ENCODE measurements around the gene UMODL1. TPM values are rescaled to one million over a fixed set of nuclear protein-coding genes. Genes with fewer than 3 reads are reported as not detected.

The UMODL1 gene
- total and polyA plus RNA-seq, 2 donors from 2014 or later = 0.39 TPM; not detected in 1

GRCh38 chr21:42032968-42033367 is 38.1 kb upstream of the UMODL1 start:
- Histone ChIP-seq H3K9me3 (ENCODE audit: control insufficient read depth in 2 of 3, insufficient read depth in 1 of 3, low read length in 3 of 3) (no peaks in the 10 kb centered on the region), H3K4me1 (ENCODE audit: control insufficient read depth in 2 of 3, insufficient read depth in 2 of 3, low read depth in 1 of 3, low read length in 3 of 3) (no peaks in the 10 kb centered on the region), H3K27me3 (ENCODE audit: control insufficient read depth, insufficient read depth, low read length) (no peaks in the 10 kb centered on the region), H3K27ac (ENCODE audit: low read depth in 2 of 2, low read length in 2 of 2) (no peak overlapping the region), H3K4me3 (ENCODE audit: low read length in 3 of 3) (no peak overlapping the region), H3K9ac (ENCODE audit: low read length in 3 of 3) (no peak overlapping the region), H3K36me3 (ENCODE audit: control insufficient read depth in 2 of 3, insufficient read depth in 3 of 3, low read length in 3 of 3) (no peaks in the 10 kb centered on the region)
- TF ChIP-seq, protein P1, sequence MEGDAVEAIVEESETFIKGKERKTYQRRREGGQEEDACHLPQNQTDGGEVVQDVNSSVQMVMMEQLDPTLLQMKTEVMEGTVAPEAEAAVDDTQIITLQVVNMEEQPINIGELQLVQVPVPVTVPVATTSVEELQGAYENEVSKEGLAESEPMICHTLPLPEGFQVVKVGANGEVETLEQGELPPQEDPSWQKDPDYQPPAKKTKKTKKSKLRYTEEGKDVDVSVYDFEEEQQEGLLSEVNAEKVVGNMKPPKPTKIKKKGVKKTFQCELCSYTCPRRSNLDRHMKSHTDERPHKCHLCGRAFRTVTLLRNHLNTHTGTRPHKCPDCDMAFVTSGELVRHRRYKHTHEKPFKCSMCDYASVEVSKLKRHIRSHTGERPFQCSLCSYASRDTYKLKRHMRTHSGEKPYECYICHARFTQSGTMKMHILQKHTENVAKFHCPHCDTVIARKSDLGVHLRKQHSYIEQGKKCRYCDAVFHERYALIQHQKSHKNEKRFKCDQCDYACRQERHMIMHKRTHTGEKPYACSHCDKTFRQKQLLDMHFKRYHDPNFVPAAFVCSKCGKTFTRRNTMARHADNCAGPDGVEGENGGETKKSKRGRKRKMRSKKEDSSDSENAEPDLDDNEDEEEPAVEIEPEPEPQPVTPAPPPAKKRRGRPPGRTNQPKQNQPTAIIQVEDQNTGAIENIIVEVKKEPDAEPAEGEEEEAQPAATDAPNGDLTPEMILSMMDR (IDR thresholded peaks at IDR 0.05; ENCODE audit: borderline replicate concordance, extremely low read depth, insufficient read depth) = no peak
- DNase-seq (peak in 1 of 5 donors; percentile 37), FAIRE-seq (no peak)
- intact Hi-C loops (cut with DNase I) = no loop called here

GRCh38 chr21:42036313-42036712 is 34.8 kb upstream of the UMODL1 start:
- H3K27ac ChIP-seq (ENCODE audit: low read depth in 2 of 2, low read length in 2 of 2) = no peak overlapping the region
- H3K36me3 ChIP-seq (ENCODE audit: control insufficient read depth in 2 of 3, insufficient read depth in 3 of 3, low read length in 3 of 3) = no peaks in the 10 kb centered on the region
- H3K4me3 ChIP-seq (ENCODE audit: low read length in 3 of 3) = no peak overlapping the region
- TF ChIP-seq, protein P1 (IDR thresholded peaks at IDR 0.05; ENCODE audit: borderline replicate concordance, extremely low read depth, insufficient read depth) = no peak
- DNase-seq (no peak), FAIRE-seq (no peak)
- H3K27me3 ChIP-seq (ENCODE audit: control insufficient read depth, insufficient read depth, low read length) = no peaks in the 10 kb centered on the region
- no peaks in the 10 kb centered on the region for H3K4me1 ChIP-seq (ENCODE audit: control insufficient read depth in 2 of 3, insufficient read depth in 2 of 3, low read depth in 1 of 3, low read length in 3 of 3)
- no peaks in the 10 kb centered on the region for H3K9me3 ChIP-seq (ENCODE audit: control insufficient read depth in 2 of 3, insufficient read depth in 1 of 3, low read length in 3 of 3)
- H3K9ac ChIP-seq (ENCODE audit: low read length in 3 of 3) = no peak overlapping the region
- intact Hi-C loops (cut with DNase I) = no loop called here

DNA sequence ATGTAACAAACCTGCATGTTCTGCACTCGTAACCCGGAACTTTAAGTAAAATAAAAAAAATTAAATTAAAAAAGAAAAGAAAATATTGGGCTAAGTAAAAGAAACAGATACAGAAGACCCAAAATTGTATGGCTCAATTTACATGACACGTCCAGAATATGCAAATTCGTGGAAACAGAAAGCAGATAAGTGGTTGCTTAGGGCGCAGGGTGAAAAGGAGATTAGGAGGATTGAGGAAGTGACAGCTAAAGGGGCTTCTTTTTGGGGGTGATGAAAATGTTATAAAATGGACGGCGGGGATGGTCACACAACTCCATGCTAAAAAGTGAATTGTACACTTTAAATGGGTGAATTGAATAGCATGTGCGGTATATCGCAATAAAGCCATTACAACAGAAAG is 33.6 kb upstream of the UMODL1 start:
- FAIRE-seq = no peak
- Histone ChIP-seq H3K27ac (ENCODE audit: low read depth in 2 of 2, low read length in 2 of 2) (no peak overlapping the region), H3K4me1 (ENCODE audit: control insufficient read depth in 2 of 3, insufficient read depth in 2 of 3, low read depth in 1 of 3, low read length in 3 of 3) (no peaks in the 10 kb centered on the region), H3K27me3 (ENCODE audit: control insufficient read depth, insufficient read depth, low read length) (no peaks in the 10 kb centered on the region), H3K4me3 (ENCODE audit: low read length in 3 of 3) (no peak overlapping the region), H3K9ac (ENCODE audit: low read length in 3 of 3) (no peak overlapping the region), H3K9me3 (ENCODE audit: control insufficient read depth in 2 of 3, insufficient read depth in 1 of 3, low read length in 3 of 3) (no peaks in the 10 kb centered on the region), H3K36me3 (ENCODE audit: control insufficient read depth in 2 of 3, insufficient read depth in 3 of 3, low read length in 3 of 3) (no peaks in the 10 kb centered on the region)
- no peak for DNase-seq
- intact Hi-C loops (cut with DNase I) = no loop called here
- TF ChIP-seq, protein P1 (IDR thresholded peaks at IDR 0.05; ENCODE audit: borderline replicate concordance, extremely low read depth, insufficient read depth) = no peak

- TF ChIP-seq, protein P1 (IDR thresholded peaks at IDR 0.05; ENCODE audit: borderline replicate concordance, extremely low read depth, insufficient read depth) = no peak
- FAIRE-seq (no peak), DNase-seq (peak in 1 of 5 donors; percentile 50)
- intact Hi-C loops (cut with DNase I) = no loop called here
- H3K9me3 ChIP-seq (ENCODE audit: control insufficient read depth in 2 of 3, insufficient read depth in 1 of 3, low read length in 3 of 3) = no peaks in the 10 kb centered on the region
- H3K4me1 ChIP-seq (ENCODE audit: control insufficient read depth in 2 of 3, insufficient read depth in 2 of 3, low read depth in 1 of 3, low read length in 3 of 3) = no peaks in the 10 kb centered on the region
- H3K36me3 ChIP-seq (ENCODE audit: control insufficient read depth in 2 of 3, insufficient read depth in 3 of 3, low read length in 3 of 3) = no peaks in the 10 kb centered on the region
- H3K9ac ChIP-seq (ENCODE audit: low read length in 3 of 3) = no peak overlapping the region
- H3K27me3 ChIP-seq (ENCODE audit: control insufficient read depth, insufficient read depth, low read length) = no peaks in the 10 kb centered on the region
- H3K4me3 ChIP-seq (ENCODE audit: low read length in 3 of 3) = no peak overlapping the region
- no peak overlapping the region for H3K27ac ChIP-seq (ENCODE audit: low read depth in 2 of 2, low read length in 2 of 2)
Measured at GRCh38 chr21:42037943-42038342, 33.2 kb upstream of the UMODL1 start.

All from kidney (tissue), 14 donors.